Measurements from ENCODE around the gene FAU.
"Not testable (repeated sequence)": the region's sequence is repeated elsewhere in the genome, so short reads cannot be mapped to it uniquely, and the experiment has no call there.

FAU gene

GRCh38 chr11:65119670-65119995 lies 2.3 kb downstream of the FAU start:
- no peak for DNase-seq (ENCODE audit: low spot score)

GRCh38 chr11:65118891-65119669 lies 2.9 kb downstream of the FAU start:
- DNase-seq (ENCODE audit: low spot score): not testable (repeated sequence)

- no peak for DNase-seq (ENCODE audit: low spot score)
Observed at GRCh38 chr11:65118097-65118837, 3.7 kb downstream of the FAU start.

DNA sequence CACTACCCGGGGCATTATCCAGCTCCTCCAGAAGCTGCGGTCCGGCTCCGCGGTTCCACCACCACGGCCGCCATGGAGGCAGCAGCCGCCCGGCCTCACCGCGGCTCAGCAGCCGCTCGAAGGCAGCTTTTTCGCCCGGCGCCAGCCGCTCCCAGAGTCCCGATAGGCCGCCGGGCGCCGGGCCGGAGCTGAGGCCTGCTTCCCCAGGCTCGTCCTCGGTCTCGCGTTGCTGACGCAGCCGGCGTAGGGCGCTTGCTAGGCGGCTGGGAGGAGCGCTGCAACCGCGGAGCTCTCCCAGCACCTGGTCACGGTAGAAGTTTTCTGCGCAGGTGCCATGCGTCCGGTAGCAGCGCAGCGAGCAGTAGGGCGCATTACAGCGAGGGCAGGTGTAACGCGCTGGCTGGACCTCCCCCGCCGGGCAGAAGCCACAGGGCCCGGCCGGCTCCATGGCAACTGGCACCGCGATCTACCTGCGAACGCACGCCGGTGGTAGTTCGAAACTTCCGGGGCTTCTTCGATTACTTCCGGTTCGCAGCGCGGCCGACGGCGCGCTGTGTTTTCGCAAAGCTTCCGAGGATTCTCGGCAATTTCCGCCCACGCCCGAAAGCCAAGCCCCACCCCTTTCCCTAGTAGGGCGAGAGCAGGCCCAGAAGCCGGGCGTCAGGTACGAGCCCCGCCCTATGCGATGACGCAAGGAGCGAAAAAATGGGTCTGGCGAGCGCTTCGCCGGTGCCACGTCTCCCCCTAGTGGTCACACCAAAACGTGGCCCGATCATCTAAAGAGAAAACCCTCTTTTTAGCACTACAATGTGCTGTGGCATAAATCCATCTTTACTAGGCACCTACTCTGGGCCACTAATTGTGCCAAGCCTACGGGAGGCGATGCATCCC lies 4.5 kb downstream of the FAU start, which contains the start of gene ZNHIT2:
TSS of gene ZNHIT2 (minus strand) at position 496 of the 891 bp plus-strand sequence. CDS start at position 448, 48 bp downstream.
- peak; percentile 85 for DNase-seq (ENCODE audit: low spot score)

GRCh38 chr11:65116370-65117205 lies 5.3 kb downstream of the FAU start:
- DNase-seq (ENCODE audit: low spot score): no peak

DNA sequence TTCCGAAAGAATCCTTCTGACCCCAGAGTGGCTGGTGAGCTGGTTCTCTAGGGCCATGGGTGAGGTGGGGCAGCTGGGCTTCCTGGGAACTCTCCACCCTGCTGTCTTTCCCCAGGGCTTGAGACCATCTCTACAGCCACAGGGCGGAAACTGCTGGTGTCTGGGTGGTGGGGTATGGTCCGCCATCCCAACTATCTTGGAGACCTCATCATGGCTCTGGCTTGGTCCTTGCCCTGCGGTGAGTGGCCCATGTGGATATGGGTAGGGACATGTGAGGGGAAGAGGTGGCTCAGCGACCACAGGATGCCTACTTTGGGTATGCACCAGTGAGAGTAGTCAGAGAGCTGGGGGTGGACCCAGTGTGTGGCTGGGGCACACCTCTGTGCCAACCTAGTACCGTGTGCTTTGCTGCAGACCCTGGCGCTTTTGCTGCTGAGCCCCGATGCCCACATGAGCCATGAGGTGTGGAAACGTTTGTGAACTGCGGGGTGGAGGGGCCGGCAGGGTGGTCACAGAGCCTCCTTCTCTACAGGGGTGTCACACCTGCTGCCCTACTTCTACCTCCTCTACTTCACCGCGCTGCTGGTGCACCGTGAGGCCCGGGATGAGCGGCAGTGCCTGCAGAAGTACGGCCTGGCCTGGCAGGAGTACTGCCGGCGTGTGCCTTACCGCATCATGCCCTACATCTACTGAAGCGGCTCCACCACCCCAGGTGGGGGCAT lies 6.4 kb downstream of the FAU start:
- DNase-seq (ENCODE audit: low spot score): no peak

GRCh38 chr11:65114538-65115171 lies 7.3 kb downstream of the FAU start:
- DNase-seq (ENCODE audit: low spot score): no peak

- DNase-seq (ENCODE audit: low spot score): no peak
Observed at GRCh38 chr11:65113839-65114238, 8.1 kb downstream of the FAU start.

GRCh38 chr11:65113361-65113756 lies 8.6 kb downstream of the FAU start:
- no peak for DNase-seq (ENCODE audit: low spot score)

GRCh38 chr11:65112546-65113360 lies 9.2 kb downstream of the FAU start:
- peak; percentile 61 for DNase-seq (ENCODE audit: low spot score)

GRCh38 chr11:65111744-65112545 lies 10.0 kb downstream of the FAU start, which contains the start of gene TM7SF2:
Gene TM7SF2 (plus strand): TSS chr11:65111872. CDS start chr11:65112016, 144 bp downstream.
- peak; percentile 96 for DNase-seq (ENCODE audit: low spot score)

- no peak for DNase-seq (ENCODE audit: low spot score)
Observed at GRCh38 chr11:65111159-65111743, 10.7 kb downstream of the FAU start.

GRCh38 chr11:65110354-65110861 lies 11.5 kb downstream of the FAU start:
- peak; percentile 87 for DNase-seq (ENCODE audit: low spot score)

- no peak for DNase-seq (ENCODE audit: low spot score)
Observed at GRCh38 chr11:65109231-65110198, 12.4 kb downstream of the FAU start.

DNA sequence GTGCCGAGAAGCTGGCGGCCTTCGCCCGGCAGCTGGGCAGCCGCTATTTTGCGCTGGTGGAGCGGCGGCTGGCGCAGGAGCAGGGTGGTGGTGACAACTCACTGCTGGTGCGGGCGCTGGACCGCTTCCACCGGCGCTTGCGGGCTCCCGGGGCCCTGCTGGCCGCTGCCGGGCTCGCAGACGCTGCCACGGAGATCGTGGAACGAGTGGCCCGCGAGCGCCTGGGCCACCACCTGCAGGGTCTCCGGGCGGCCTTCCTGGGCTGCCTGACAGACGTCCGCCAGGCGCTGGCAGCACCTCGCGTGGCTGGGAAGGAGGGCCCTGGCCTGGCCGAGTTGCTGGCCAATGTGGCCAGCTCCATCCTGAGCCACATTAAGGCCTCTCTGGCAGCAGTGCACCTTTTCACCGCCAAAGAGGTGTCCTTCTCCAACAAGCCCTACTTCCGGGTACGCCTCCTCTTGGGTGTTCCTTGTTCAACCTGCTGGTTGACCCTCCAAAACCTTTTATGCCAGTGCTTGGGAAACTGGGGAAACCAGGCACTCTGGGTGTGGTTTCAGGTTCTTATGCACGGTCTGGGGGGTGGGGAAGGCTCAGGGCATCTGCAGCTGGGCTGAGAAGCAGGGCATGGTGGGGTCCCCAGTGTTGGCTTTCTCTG lies 13.3 kb downstream of the FAU start:
- no peak for DNase-seq (ENCODE audit: low spot score)

Measured in iPS-NIHi11 (cell line).